HG02885 (cell line): ENCODE data around the gene SLC5A2.
A peak's percentile ranks its signal among the peaks of the same experiment; 100 is the strongest.
"Not testable (repeated sequence)": the region's sequence is repeated elsewhere in the genome, so short reads cannot be mapped to it uniquely, and the experiment has no call there.

Source experiments
- ATAC-seq: cut with Tn5 transposase; IDR thresholded peaks from one replicate; pipeline ENCODE4 v1.9.1; 2021; ENCODE audit warnings: mild to moderate bottlenecking; ENCODE audit not compliant: unreplicated experiment, poor library complexity

The SLC5A2 gene

GRCh38 chr16:31474773-31475738 is 7.9 kb upstream of the SLC5A2 start:
- ATAC-seq, result no peak

- ATAC-seq, result no peak
Measured at GRCh38 chr16:31475946-31476302, 7.0 kb upstream of the SLC5A2 start.

GRCh38 chr16:31476303-31477219 is 6.4 kb upstream of the SLC5A2 start:
- peak; percentile 59 for ATAC-seq

GRCh38 chr16:31477220-31478216 is 5.4 kb upstream of the SLC5A2 start:
- peak; percentile 22 for ATAC-seq

GRCh38 chr16:31478956-31479355 is 4.0 kb upstream of the SLC5A2 start:
- no peak for ATAC-seq

GRCh38 chr16:31479751-31480150 is 3.2 kb upstream of the SLC5A2 start:
- no peak for ATAC-seq

GRCh38 chr16:31480851-31481536 is 1.9 kb upstream of the SLC5A2 start:
- ATAC-seq, result no peak

- ATAC-seq, result not testable (repeated sequence)
Measured at GRCh38 chr16:31484048-31484447, 1.1 kb downstream of the SLC5A2 start.

GRCh38 chr16:31484491-31485171 is 1.7 kb downstream of the SLC5A2 start:
- no peak for ATAC-seq

- no peak for ATAC-seq
Measured at GRCh38 chr16:31485571-31485970, 2.6 kb downstream of the SLC5A2 start.

GRCh38 chr16:31486045-31486444 is 3.1 kb downstream of the SLC5A2 start:
- ATAC-seq, result no peak

GRCh38 chr16:31487071-31487719 is 4.3 kb downstream of the SLC5A2 start:
- ATAC-seq, result no peak

- peak; percentile 78 for ATAC-seq
Measured at GRCh38 chr16:31487720-31488467, 5.0 kb downstream of the SLC5A2 start.

- ATAC-seq, result no peak
Measured at GRCh38 chr16:31488468-31489297, 5.8 kb downstream of the SLC5A2 start.

GRCh38 chr16:31489298-31489564 is 6.3 kb downstream of the SLC5A2 start:
- ATAC-seq, result no peak

- ATAC-seq, result no peak
Measured at GRCh38 chr16:31489616-31490584, 7.0 kb downstream of the SLC5A2 start.
